Gastrocnemius medialis (tissue), 4 donors: ENCODE measurements around the gene CHST12.

Experiments used
- POLR2A ChIP-seq, 2 donors: fragments of 450-650 bp; IDR thresholded peaks; one replicate each; pipeline ENCODE4 v1.6.1; 2017; ENCODE audit warnings: antibody characterized with exemption in 2 of 2, mild to moderate bottlenecking in 2 of 2, moderate library complexity in 2 of 2
- TF ChIP-seq, protein P1 (sequence below), 5 experiments: fragments of 450-650 bp in 3 of 5; fragments of 200-600 bp in 2 of 5; sonication (generic) in 2 of 5; IDR thresholded peaks in 4 of 5; conservative IDR thresholded peaks in 1 of 5; 1 replicate in 4 of 5; 2 replicates in 1 of 5; pipeline ENCODE4 v1.5.1; 2016 to 2019; ENCODE audit warnings: antibody characterized with exemption in 5 of 5, mild to moderate bottlenecking in 3 of 5, moderate library complexity in 3 of 5

DNA sequence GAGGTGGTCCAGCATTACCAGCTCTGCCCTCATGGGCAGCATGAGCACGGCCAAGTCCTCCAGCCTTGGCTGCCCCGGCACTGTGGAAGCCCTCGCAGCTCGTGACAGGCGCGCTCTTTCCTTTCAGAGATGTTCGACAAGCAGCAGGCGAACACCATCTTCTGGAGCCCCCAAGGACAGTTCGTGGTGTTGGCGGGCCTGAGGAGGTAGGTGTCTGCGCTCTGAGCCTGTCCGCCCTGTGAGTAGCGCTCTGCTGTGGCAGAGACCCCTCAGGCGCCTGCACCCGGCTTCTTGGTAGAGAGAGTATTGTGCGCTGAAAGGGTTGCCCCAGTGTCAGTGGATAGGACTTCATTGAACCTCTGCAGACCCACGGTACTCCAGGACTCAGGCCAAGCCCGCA, 29.0 kb upstream of the CHST12 start:
- TF ChIP-seq, protein P1, sequence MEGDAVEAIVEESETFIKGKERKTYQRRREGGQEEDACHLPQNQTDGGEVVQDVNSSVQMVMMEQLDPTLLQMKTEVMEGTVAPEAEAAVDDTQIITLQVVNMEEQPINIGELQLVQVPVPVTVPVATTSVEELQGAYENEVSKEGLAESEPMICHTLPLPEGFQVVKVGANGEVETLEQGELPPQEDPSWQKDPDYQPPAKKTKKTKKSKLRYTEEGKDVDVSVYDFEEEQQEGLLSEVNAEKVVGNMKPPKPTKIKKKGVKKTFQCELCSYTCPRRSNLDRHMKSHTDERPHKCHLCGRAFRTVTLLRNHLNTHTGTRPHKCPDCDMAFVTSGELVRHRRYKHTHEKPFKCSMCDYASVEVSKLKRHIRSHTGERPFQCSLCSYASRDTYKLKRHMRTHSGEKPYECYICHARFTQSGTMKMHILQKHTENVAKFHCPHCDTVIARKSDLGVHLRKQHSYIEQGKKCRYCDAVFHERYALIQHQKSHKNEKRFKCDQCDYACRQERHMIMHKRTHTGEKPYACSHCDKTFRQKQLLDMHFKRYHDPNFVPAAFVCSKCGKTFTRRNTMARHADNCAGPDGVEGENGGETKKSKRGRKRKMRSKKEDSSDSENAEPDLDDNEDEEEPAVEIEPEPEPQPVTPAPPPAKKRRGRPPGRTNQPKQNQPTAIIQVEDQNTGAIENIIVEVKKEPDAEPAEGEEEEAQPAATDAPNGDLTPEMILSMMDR (IDR thresholded peaks at IDR 0.05 in 4 of 5, conservative IDR thresholded peaks at IDR 0.05 in 1 of 5): no peak
- no peak for TF ChIP-seq POLR2A (IDR thresholded peaks at IDR 0.05)
